GM23248 (cell line): ENCODE results near the gene KLHL40. TPM values are rescaled to one million over a fixed set of nuclear protein-coding genes. Genes with fewer than 3 reads are reported as not detected.

ENCODE experiments used
- DNase-seq: peaks from one replicate; pipeline ENCODE4 v3.0.0-alpha.2; 2015
- H2AFZ ChIP-seq: fragments of 200-600 bp; sonication (generic); 2 replicates; pipeline ENCODE4 v1.6.1; 2016; ENCODE audit warnings: antibody characterized with exemption
- H3F3A ChIP-seq: fragments of 200-600 bp; sonication (generic); 2 replicates; pipeline ENCODE4 v1.6.1; 2016; ENCODE audit warnings: mild to moderate bottlenecking, antibody characterized with exemption, mixed run types; ENCODE audit not compliant: insufficient read depth
- H3K27ac ChIP-seq: fragments of 200-600 bp; sonication (generic); 2 replicates; pipeline ENCODE4 v1.5.1; 2016; ENCODE audit warnings: mild to moderate bottlenecking
- H3K27me3 ChIP-seq: fragments of 200-600 bp; sonication (generic); replicated peaks from 2 replicates; pipeline ENCODE4 v1.6.1; 2016; ENCODE audit warnings: mild to moderate bottlenecking; ENCODE audit not compliant: insufficient read depth
- H3K36me3 ChIP-seq: fragments of 200-600 bp; sonication (generic); 2 replicates; pipeline ENCODE4 v1.6.1; 2016; ENCODE audit warnings: low read depth, mild to moderate bottlenecking
- H3K4me1 ChIP-seq: fragments of 200-600 bp; sonication (generic); 2 replicates; pipeline ENCODE4 v1.6.1; 2016; ENCODE audit warnings: mild to moderate bottlenecking; ENCODE audit not compliant: insufficient read depth
- H3K4me2 ChIP-seq: fragments of 200-600 bp; sonication (generic); one replicate; pipeline ENCODE4 v1.6.1; 2016; ENCODE audit warnings: mild to moderate bottlenecking; ENCODE audit not compliant: unreplicated experiment
- H3K4me3 ChIP-seq: fragments of 200-600 bp; sonication (generic); 2 replicates; pipeline ENCODE4 v1.5.1; 2016; ENCODE audit warnings: mild to moderate bottlenecking
- H3K79me2 ChIP-seq: fragments of 200-600 bp; sonication (generic); 2 replicates; pipeline ENCODE4 v1.6.1; 2016; ENCODE audit warnings: mild to moderate bottlenecking; ENCODE audit not compliant: insufficient read depth
- H3K9ac ChIP-seq: fragments of 200-600 bp; sonication (generic); 2 replicates; pipeline ENCODE4 v1.6.1; 2016; ENCODE audit warnings: mild to moderate bottlenecking
- H3K9me2 ChIP-seq: fragments of 200-600 bp; sonication (generic); 2 replicates; pipeline ENCODE4 v1.6.1; 2016; ENCODE audit warnings: mixed run types, mild to moderate bottlenecking, moderate library complexity; ENCODE audit not compliant: insufficient read depth
- H3K9me3 ChIP-seq: fragments of 200-600 bp; sonication (generic); one replicate; pipeline ENCODE4 v1.6.1; 2017; ENCODE audit warnings: low read depth
- H4K20me1 ChIP-seq: fragments of 200-600 bp; sonication (generic); 2 replicates; pipeline ENCODE4 v1.6.0; 2016; ENCODE audit not compliant: insufficient read depth
- EZH2 ChIP-seq: fragments of 200-600 bp; sonication (generic); IDR thresholded peaks from 2 replicates; pipeline ENCODE4 v1.6.1; 2018; ENCODE audit warnings: antibody characterized with exemption, mild to moderate bottlenecking; ENCODE audit not compliant: insufficient read depth, poor library complexity, severe bottlenecking
- EZH2phosphoT487 ChIP-seq: fragments of 200-600 bp; sonication (generic); IDR thresholded peaks from 2 replicates; pipeline ENCODE4 v1.6.1; 2018; ENCODE audit warnings: antibody characterized with exemption, moderate library complexity, mild to moderate bottlenecking, low read depth; ENCODE audit not compliant: insufficient read depth
- WGBS, 2 experiments: methylation state at CpG; one replicate each; pipeline ENCODE4 v1.1.6; 2015 to 2017; ENCODE audit warnings: low lambda C conversion rate in 2 of 2, low coverage in 1 of 2; ENCODE audit errors: missing lambda C conversion rate in 2 of 2; 5-methylcytosine and 5-hydroxymethylcytosine counted together
- in situ Hi-C: fragments of 300-500 bp; cut with MboI; formaldehyde crosslinking; loops from 2 replicates; pipeline ENCODE4 v1.15.0; 2020
- polyA plus RNA-seq: library from polyadenylated mRNA; unstranded; fragments of >200 nt; fragmentation: Nextera tagmentation; extraction: Ambion mirVana; gene quantifications from 2 replicates; pipeline ENCODE4 v1.2.1, GENCODE V29; 2016
- total RNA-seq: library from RNA; depleted of rRNA; stranded (reverse); fragments of >200 nt; shearing (Covaris generic); gene quantifications from 2 replicates; pipeline ENCODE4 v1.2.3, GENCODE V29; 2014

The KLHL40 gene
- total and polyA plus RNA-seq, 2 experiments from 2014 or later = not detected

DNA sequence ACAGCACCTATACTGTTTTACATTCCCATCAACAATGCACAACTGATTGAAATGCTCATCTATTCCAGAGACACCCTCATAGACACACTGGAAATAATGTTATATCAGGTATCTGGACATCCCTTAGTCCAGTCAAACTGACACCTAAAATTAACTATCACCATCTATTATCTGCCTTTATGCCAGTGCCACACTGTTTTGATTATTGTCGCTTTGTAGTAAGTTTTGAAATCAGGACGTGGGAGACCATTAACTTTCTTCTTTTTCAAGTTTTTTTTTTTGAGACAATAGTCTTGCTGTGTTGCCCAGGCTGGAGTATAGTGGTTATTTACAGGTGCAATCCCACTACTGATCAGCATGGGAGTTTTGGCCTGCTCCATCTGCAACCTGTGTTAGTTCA, 9.4 kb upstream of the KLHL40 start:
- Histone ChIP-seq H3K9me2 (no peaks in the 10 kb centered on the region), H3K27me3 (no peaks in the 10 kb centered on the region), H3K27ac (no peak overlapping the region), H3K9me3 (no peaks in the 10 kb centered on the region), H2AFZ (no peak overlapping the region), H3K79me2 (no peaks in the 10 kb centered on the region), H3K4me3 (no peak overlapping the region), H3K4me2 (no peak overlapping the region), H3K4me1 (peaks cover 13% of the 10 kb centered on the region), H3K9ac (no peak overlapping the region), H4K20me1 (no peaks in the 10 kb centered on the region), H3K36me3 (no peaks in the 10 kb centered on the region), H3F3A (peaks cover 14% of the 10 kb centered on the region)
- no peak for TF ChIP-seq EZH2
- no peak for TF ChIP-seq EZH2phosphoT487
- in situ Hi-C loops = no loop called here
- DNase-seq = no peak
- 71 to 82% methylated on average over 2 of the region's 2 CpGs for WGBS, 2 experiments

DNA sequence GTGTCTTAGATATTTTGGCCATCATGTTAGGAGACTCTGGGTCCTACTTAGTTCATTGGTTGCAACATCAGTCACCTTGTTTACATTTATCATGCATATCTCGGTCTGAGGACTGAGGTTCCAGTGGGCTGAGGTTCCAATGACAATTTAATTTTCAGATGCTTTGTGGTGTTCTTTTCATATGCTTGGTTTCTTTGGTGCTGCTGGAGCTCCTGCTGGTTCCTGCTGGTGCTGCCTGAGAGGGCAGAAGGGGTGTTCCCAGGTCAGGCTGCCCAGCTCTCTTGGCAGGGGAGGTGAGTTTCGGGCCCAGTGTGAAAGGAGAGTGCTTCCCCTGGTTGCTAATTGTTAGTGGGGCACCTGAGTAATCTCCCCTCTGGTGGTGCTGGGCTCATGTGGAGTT, 6.9 kb upstream of the KLHL40 start:
- peaks cover 17% of the 10 kb centered on the region for H3F3A ChIP-seq
- peaks cover 25% of the 10 kb centered on the region for H3K4me1 ChIP-seq
- no peak overlapping the region for H3K27ac ChIP-seq
- H2AFZ ChIP-seq = no peak overlapping the region
- no peaks in the 10 kb centered on the region for H3K9me3 ChIP-seq
- H3K4me2 ChIP-seq = no peak overlapping the region
- no peaks in the 10 kb centered on the region for H3K27me3 ChIP-seq
- no peak overlapping the region for H3K9ac ChIP-seq
- H4K20me1 ChIP-seq = no peaks in the 10 kb centered on the region
- WGBS, 2 experiments = 83 to 86% methylated on average over 2 of the region's 2 CpGs
- in situ Hi-C loops = no loop called here
- no peak for TF ChIP-seq EZH2phosphoT487
- no peak for TF ChIP-seq EZH2
- no peak for DNase-seq
- no peak overlapping the region for H3K4me3 ChIP-seq
- no peaks in the 10 kb centered on the region for H3K9me2 ChIP-seq
- H3K36me3 ChIP-seq = no peaks in the 10 kb centered on the region
- H3K79me2 ChIP-seq = no peaks in the 10 kb centered on the region

GRCh38 chr3:42680271-42680670, 5.1 kb upstream of the KLHL40 start:
- DNase-seq = peak; percentile 78

DNA sequence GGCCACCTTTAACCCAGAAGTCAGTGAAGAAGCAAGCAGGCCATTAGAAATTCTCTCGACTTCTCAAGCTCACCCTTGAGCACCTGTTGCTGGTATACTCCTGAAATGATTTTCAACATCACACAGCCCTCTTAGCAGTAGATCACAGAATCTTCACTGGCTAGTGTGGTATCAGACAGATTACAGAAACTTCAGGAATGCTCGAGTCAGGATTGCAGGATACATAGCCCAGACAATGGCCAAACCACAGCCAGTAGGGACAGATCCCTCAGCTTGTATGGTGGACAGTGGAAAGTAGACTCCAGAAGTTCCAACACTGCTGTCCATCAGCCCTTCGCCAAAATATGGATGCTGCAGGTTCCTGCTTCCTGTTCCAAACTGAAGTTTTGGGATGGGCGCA, 4.5 kb upstream of the KLHL40 start:
- H3K36me3 ChIP-seq = no peaks in the 10 kb centered on the region
- peak overlapping the region; percentile 45 for H3K4me2 ChIP-seq
- H3K27me3 ChIP-seq = no peaks in the 10 kb centered on the region
- no peak for TF ChIP-seq EZH2phosphoT487
- no peak for TF ChIP-seq EZH2
- H2AFZ ChIP-seq = no peak overlapping the region
- no peaks in the 10 kb centered on the region for H3K79me2 ChIP-seq
- 85% methylated on average over 4 of the region's 4 CpGs for WGBS, 2 experiments
- in situ Hi-C loops = no loop called here
- peak; percentile 56 for DNase-seq
- H3K9ac ChIP-seq = no peak overlapping the region
- H3K9me2 ChIP-seq = no peaks in the 10 kb centered on the region
- H3K27ac ChIP-seq = no peak overlapping the region
- H3F3A ChIP-seq = peaks cover 17% of the 10 kb centered on the region
- H3K4me1 ChIP-seq = peaks cover 32% of the 10 kb centered on the region
- H3K4me3 ChIP-seq = no peak overlapping the region
- H3K9me3 ChIP-seq = no peaks in the 10 kb centered on the region
- no peaks in the 10 kb centered on the region for H4K20me1 ChIP-seq

More at GRCh38 chr3:42680271-42680670, 5.1 kb upstream of the KLHL40 start:
- Histone ChIP-seq H3K79me2 (no peaks in the 10 kb centered on the region), H2AFZ (no peak overlapping the region), H3K4me3 (no peak overlapping the region), H3K36me3 (no peaks in the 10 kb centered on the region), H3K9me2 (no peaks in the 10 kb centered on the region), H3K27ac (no peak overlapping the region), H3F3A (peaks cover 17% of the 10 kb centered on the region), H3K9me3 (no peaks in the 10 kb centered on the region), H3K4me1 (peaks cover 32% of the 10 kb centered on the region), H3K4me2 (peak overlapping the region; percentile 45), H3K9ac (no peak overlapping the region), H3K27me3 (no peaks in the 10 kb centered on the region), H4K20me1 (no peaks in the 10 kb centered on the region)
- in situ Hi-C loops = no loop called here
- TF ChIP-seq EZH2 (no peak), EZH2phosphoT487 (no peak)
- 70 to 80% methylated on average over 1 of the region's 1 CpG for WGBS, 2 experiments
